ENCODE results near the gene DLK1. TPM values are rescaled to one million over a fixed set of nuclear protein-coding genes. Genes with fewer than 3 reads are reported as not detected.

DLK1 gene
- total RNA-seq, 2 donors from 2014 or later: 26.2 to 33.0 TPM

Other genes with a start within 250 kb of the DLK1 start
- 10 to 100 TPM; 23.9 to 28.7 TPM for gene BEGAIN, start 139.5 kb upstream of the DLK1 start, total RNA-seq
- gene MEG3, start 99.2 kb downstream of the DLK1 start, total RNA-seq: 100 to 1,000 TPM; 150 to 537 TPM
- under 1 TPM in 1 of 2 donors, not detected in 1; 0.26 TPM for gene RTL1, start 176.8 kb downstream of the DLK1 start, total RNA-seq

All from body of pancreas (tissue), 2 donors.